GM18520 (cell line): ENCODE data around the gene P4HA1.

Experiments used
- ATAC-seq: cut with Tn5 transposase; IDR thresholded peaks from one replicate; pipeline ENCODE4 v1.9.1; 2021; ENCODE audit not compliant: unreplicated experiment

P4HA1 gene

GRCh38 chr10:73094986-73095480, 1.6 kb downstream of the P4HA1 start:
- ATAC-seq = no peak

GRCh38 chr10:73093922-73094850, 2.5 kb downstream of the P4HA1 start:
- ATAC-seq = no peak

GRCh38 chr10:73092830-73093229, 3.8 kb downstream of the P4HA1 start:
- no peak for ATAC-seq

- ATAC-seq = no peak
Observed at GRCh38 chr10:73088304-73088703, 8.4 kb downstream of the P4HA1 start.

GRCh38 chr10:73086816-73087215, 9.8 kb downstream of the P4HA1 start:
- no peak for ATAC-seq

GRCh38 chr10:73084209-73084608, 12.5 kb downstream of the P4HA1 start:
- ATAC-seq = no peak

GRCh38 chr10:73083221-73083620, 13.4 kb downstream of the P4HA1 start:
- ATAC-seq = no peak

- peak; percentile 47 for ATAC-seq
Observed at GRCh38 chr10:73079779-73080541, 16.7 kb downstream of the P4HA1 start.

- ATAC-seq = no peak
Observed at GRCh38 chr10:73076360-73077183, 20.1 kb downstream of the P4HA1 start.

- no peak for ATAC-seq
Observed at GRCh38 chr10:73075829-73076228, 20.8 kb downstream of the P4HA1 start.

- ATAC-seq = no peak
Observed at GRCh38 chr10:73073627-73074026, 23.0 kb downstream of the P4HA1 start.

GRCh38 chr10:73065441-73065840, 31.2 kb downstream of the P4HA1 start:
- ATAC-seq = no peak

- ATAC-seq = no peak
Observed at GRCh38 chr10:73061743-73062142, 34.9 kb downstream of the P4HA1 start.

GRCh38 chr10:73060738-73061635, 35.7 kb downstream of the P4HA1 start:
- ATAC-seq = no peak

GRCh38 chr10:73060173-73060572, 36.5 kb downstream of the P4HA1 start:
- no peak for ATAC-seq

GRCh38 chr10:73058057-73058591, 38.5 kb downstream of the P4HA1 start:
- ATAC-seq = no peak

GRCh38 chr10:73054286-73054685, 42.4 kb downstream of the P4HA1 start:
- peak; percentile 75 for ATAC-seq

- ATAC-seq = no peak
Observed at GRCh38 chr10:73053275-73053674, 43.4 kb downstream of the P4HA1 start.

- ATAC-seq = no peak
Observed at GRCh38 chr10:73044378-73045285, 52.0 kb downstream of the P4HA1 start.
